NCI-H1092 treated with DMSO at 0.1 percent for 48 hours (cell line): ENCODE measurements around the gene CCDC88B.
A peak's percentile ranks its signal among the peaks of the same experiment; 100 is the strongest.
"Not testable (repeated sequence)": the region's sequence is repeated elsewhere in the genome, so short reads cannot be mapped to it uniquely, and the experiment has no call there.

ENCODE experiments used
- DNase-seq: peaks from one replicate; lab custom pipeline; 2025; lab: John Stamatoyannopoulos, UW

The CCDC88B gene

DNA sequence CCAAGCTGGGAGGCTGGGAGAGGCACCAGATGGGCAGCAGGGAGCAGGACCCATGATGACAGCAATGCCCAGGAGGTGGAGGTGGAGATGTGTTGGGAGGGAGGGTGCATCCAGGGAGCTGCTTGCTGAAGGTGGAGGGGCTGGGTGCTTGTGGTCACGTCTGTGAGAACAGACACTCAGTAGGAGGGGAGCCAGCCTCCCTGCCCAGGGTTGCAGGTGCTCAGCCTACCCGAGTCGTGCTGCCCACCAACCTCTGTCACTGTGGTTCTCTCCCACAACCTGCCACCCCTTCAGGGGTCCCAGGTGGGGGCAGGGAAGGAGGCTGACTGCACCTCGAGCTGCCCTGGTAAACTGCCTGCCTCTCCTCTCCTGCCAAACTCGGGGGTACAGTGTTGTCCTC is 16.6 kb upstream of the CCDC88B start:
- no peak for DNase-seq

DNA sequence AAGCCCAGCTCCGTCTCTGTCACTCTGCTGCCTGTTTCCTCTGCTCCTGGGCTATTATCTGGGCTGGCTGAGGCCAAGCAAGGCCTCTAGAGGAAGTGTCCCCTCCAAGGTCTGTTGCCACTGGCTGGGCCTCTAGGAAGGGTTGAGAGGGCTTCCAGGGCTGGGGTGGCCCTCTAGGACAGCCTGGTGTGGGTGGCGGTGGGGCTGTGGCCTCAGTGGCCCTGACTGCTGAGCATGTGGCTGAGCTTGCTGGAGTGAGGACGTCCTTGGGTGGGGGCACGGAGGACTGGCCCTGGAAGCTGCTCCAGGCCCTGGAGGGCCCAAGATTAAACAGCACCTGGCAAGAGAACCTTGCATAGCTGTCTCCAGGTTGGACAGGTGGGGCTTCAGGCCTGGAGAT is 16.0 kb upstream of the CCDC88B start:
- DNase-seq = not testable (repeated sequence)

DNA sequence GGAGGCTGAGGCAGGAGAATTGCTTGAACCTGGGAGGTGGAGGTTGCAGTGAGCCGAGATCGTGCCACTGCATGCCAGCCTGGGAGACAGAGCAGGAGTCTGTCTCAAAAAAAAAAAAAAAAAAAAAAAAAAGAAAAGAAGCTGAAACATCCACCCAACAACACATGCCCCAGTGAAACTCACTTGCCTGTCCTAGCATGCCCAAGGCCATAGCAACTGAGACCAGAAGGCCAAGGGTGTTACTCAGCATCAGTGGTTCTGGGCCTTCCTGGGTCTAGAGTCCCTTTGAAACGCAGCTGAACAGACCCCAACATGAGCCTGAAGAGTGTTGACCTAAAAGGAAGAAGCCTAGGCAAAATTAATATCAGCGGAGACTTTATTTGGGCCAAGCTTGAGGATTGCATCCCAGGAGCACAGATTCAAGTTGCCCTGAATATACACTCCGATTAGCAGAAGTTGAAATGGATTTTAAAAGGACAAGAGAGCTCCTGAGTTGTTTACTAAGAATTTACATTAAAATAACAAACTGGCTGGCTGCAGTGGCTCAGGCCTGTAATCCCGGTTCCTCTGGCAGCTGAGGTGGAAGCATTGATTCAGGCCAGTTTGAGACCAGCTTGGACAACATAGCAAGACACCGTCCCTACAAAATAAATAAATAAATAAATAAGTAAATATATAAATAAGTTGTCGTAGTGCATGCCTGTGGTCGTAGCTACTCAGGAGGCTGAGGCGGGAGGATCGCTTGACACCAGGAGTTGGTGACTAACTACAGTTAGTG is 15.1 kb upstream of the CCDC88B start:
- DNase-seq = no peak

DNA sequence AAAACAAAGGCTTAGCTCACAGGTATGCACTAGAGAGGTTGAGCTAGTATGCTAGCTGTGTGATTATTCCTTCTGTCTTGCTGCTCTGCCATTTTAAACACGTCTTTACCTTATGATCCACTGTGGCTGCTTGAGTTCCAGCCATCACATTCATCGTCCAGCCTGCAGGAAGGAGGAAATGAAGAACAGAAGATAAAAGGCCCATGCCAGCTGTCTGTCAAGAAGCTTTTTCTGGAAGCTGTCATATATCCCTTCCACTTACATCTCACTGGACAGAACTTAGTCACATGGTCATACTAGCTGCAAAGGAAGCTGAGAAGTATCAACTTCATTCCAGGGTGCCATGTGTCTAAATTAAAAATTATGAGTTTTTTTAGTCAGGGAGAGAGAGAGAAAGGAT is 12.6 kb upstream of the CCDC88B start:
- no peak for DNase-seq

DNA sequence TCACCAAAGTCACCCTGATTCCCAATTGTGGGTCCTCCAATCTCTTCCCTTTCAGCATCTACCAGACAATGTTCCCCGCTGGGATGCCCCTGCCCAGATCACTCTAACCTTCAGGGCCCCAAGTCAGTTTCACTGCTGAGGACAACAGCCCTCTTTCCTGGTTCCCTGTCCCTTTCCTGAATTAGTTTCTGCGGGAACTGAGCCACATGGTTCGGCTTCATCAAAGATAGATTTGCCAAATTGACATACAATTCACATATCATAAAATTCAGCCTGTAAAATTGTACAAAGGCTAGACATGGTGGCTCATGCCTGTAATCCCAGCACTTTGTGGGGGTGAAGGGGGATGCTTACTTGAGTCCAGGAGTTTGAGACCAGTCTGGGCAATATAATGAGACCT is 12.0 kb upstream of the CCDC88B start:
- no peak for DNase-seq

DNA sequence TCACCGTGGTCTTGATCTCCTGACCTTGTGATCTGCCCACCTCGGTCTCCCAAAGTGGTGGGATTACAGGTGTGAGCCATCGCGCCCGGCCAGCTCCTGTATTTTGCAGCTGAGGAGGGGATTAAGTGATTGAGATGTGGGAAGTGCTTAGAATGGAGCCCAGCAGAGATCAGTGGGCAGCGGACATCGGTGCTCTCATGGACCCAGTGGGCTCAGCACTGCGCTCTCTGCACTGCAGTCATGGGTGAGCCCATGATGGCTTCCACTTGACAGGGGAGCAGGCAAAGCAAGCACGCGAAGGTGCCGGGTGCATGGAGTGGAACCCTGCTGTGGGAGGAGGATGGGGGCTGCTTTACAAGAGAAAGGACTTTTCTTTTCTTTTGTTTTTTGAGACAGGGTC is 9.1 kb upstream of the CCDC88B start:
- DNase-seq = no peak

DNA sequence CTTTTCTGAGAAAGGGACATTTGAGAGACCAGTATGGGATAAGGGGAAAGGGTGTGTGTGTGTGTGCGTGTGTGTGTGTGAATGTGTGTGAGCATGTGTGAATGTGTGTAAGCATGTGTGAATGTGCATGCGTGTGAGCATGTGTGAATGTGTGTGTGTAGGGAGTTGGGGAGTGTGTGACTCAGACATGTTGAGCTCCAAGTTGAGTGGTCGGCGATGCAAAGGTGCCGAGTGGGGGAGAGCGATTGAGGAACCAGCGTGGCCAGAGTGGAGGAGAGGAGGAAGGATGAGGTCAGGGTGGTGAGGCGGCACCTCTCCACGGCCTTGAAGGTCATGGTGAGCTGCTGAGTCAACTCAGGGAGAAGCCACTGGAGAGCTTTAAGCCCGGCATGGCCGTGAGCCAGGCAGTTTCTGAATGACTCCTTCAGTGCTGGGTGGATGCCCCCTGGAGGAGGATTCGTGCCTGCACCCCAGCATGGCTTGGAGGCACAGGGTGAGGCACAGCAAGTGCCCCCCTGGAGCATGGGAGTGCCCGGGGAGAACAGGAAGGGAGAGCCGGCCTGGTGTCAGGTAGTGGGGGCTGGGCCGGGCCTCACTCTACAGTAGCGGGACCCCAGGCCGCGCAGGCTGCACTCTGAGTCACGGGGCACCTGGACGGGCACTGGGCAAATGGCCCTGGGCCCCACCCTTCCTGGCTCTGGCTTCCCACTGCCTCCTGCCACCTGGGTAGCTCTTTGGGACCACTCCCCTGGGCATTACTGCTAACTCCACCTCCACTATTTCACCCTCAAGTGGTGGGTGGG is 8.2 kb upstream of the CCDC88B start:
- peak; percentile 56 for DNase-seq

DNA sequence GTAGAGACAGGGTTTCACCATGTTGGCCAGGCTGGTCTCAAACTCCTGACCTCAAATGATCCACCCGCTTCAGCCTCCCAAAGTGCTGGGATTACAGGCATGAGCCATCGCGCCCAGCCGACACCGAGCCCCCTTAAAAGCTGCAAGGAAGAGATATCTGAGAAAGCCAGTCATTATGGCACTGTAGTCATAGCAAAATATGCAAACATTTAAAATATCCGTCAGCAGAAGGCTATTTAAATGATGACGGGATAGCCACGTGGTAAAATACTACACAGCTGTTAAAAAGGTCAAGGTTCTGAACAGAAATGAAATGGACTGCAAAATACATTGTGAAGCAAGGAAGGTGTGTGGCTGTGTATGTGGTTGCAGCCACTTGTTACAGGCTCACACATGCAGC is 6.4 kb upstream of the CCDC88B start:
- DNase-seq = no peak

DNA sequence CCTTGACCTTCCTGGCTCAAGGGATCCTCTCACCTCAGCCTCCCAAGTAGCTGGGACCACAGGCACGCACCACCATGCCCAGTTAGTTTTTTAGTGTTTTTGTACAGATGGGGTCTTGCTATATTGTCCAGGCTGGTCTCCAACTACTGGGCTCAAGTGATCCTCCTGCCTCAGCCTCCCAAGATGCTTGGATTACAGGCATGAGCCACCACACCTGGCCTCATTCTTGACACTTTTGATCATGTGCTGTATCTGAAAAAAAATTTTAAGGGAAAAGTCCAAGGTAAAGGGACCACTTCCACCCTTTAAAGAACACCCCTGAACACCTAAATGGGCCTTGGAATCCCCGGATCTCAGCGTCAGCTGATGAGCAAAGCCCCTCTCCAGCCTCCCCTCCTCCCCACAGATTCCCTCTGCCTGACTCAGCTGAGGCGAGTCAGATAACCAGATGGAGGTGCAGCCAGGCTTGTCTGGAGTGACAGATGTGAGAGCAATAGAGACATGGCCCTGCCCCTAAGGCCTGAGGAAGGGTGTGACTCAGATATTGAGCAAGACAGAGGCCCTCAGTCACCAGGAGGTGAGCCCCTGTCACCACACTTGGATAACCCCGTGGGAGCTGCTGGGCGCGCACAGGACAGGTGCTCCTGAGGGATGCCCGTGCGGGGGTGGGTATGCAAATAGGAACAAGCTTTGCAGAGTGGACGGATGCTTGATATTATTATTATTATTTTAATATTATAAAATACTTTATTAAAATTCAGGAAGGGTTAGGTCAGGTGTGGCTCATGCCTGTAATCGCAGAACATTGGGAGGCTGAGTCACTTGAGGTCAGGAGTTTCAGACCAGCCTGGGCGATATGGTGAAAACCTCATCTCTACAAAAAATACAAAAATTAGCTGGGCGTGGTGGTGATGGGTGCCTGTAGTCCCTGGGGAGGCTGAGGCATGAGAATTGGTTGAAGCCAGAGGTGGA is 5.0 kb upstream of the CCDC88B start:
- DNase-seq = peak; percentile 23

DNA sequence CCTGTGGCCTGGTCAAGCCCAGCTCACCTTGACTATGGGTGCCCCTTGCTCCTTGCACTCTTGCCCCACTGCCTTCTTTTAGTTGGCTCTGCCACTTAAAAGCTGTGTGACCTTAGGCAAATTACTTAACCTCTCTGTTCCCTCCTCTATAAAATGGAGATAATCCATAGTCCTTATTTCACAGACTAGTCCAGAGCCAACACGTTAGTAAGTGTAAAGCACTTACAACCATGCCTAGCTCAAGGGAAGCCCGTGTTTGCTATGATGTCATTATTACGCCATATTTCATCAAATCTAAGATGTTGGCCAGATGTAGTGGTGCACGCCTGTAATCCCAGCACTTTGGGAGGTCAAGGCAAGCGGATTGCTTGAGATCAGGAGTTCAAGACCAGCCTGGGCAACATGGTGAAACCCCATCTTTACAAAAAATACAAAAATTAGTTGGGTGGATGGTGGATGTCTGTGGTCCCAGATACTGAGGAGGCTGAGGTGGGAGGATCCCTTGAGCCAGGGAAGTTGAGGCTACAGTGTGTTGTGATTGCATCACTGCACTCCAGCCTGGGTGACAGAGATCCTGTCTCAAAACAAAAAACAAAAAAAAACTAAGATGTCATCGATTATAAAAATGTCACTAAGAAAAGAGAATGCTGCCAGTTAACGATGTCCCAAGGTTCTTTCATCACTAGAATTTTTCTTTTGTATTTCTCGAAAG is 2.3 kb upstream of the CCDC88B start:
- DNase-seq = no peak

DNA sequence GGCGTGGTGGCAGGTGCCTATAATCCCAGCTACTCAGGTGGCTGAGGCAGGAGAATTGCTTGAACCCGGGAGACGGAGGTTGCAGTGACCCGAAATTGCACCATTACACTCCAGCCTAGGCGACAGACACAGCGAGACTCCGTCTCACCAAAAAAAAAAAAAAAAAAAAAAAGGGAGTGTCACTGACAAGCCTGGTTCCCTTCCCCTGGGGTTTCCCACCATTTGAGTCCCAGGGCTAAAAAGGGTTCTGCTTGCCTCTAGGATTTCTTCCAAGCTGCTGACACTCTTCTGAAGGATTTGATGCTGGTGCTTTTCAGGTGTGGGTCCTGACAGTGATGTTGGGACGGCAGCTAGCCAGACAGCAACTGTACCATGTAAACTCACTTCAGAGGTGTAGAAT is 1.3 kb upstream of the CCDC88B start:
- no peak for DNase-seq

DNA sequence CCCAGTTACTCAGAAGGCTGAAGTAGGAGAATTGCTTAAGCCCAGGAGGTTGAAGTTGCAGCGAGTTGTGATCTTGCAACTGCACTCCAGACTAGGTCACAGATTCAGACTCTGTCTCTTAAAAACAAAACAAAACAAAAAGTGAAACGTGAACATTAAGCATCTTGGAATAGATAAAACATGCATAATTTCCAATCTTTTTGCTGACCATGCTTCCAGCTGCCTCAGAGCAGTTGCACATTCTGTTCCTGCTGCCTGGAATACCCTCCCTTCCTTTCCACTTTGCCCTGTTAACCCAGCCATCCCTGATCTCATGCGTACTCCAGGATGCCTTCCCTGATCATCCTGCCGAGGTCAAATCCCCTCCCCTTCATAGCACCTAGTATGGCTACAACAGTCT is 718 bp upstream of the CCDC88B start:
- DNase-seq = no peak

DNA sequence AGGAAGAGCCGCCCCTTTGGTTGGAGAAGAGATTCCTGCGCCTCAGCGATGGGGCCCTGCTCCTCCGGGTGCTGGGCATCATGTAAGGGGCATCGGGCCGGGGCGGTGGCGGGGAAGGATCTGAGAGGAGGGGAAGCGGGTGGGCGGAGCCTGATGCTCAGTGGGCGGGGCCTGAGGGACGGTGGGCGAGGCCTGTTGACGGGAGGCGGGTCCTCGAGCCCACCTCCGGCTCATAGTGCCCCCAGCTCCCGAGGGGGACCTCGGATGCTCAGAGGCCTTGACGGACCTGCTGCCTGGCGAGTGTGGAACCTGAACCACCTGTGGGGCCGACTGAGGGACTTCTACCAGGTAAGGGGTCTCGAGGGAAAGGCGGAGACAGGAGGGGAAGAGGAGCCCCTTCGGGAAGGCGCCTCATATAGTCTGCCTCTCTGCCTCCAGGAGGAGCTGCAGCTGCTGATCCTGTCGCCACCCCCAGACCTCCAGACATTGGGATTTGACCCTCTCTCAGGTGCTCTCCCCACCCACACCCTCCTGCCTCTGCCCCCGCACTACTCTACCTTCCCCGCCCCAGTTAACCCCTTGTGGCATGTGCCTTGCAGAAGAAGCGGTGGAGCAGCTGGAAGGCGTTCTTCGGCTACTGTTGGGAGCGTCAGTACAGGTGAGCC is 799 bp downstream of the CCDC88B start:
- no peak for DNase-seq

DNA sequence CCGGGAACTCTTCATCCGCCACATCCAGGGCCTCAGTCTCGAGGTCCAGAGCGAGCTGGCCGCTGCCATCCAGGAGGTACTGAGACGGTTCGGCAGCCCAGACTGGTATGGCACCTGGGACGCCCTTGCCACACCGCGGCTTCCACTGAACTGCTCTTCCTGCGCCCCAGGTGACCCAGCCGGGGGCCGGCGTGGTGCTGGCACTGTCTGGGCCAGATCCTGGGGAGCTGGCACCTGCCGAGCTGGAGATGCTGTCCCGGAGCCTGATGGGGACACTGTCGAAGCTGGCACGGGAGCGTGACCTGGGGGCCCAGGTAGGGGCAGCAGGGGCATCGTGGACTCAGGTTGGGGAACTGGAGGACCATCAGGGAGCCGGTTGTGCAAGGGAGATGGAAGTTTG is 1.4 kb downstream of the CCDC88B start:
- DNase-seq = no peak

DNA sequence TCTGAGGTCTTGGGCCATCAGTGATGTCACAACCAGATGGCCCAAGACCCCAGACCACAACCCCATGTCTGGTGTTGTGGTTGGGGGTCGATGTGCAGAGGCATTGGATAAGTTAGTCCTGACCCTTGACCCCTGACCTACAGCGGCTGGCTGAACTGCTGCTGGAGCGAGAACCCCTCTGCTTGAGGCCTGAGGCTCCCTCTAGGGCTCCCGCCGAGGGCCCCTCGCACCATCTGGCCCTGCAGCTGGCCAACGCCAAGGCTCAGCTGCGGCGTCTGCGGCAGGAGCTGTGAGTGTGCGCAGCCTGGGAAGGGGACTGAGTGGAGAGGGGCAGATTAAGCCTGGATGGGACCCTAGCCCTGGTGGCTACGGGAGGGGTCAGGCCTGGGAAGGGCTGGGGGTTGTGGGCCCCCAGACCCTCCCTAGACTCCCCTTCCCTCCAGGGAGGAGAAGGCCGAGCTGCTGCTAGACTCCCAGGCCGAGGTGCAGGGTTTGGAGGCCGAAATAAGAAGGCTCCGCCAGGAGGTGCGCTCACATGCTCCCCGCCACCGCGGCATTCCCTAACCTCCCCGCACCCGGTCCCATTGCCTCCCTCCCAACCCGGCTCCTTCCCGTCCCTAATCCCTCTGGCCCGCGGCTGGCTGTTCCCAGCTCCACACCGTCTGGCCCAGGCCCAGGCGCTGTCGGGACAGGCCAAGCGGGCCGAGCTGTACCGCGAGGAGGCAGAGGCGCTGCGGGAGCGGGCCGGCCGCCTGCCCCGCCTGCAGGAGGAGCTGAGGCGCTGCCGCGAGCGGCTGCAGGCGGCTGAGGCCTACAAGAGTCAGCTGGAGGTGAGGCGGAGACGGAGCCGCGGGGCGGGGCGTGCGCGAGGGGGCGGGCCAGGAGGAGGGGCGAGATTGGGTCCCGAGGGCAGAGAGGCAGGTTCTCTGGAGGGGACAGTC is 2.1 kb downstream of the CCDC88B start:
- peak; percentile 35 for DNase-seq

DNA sequence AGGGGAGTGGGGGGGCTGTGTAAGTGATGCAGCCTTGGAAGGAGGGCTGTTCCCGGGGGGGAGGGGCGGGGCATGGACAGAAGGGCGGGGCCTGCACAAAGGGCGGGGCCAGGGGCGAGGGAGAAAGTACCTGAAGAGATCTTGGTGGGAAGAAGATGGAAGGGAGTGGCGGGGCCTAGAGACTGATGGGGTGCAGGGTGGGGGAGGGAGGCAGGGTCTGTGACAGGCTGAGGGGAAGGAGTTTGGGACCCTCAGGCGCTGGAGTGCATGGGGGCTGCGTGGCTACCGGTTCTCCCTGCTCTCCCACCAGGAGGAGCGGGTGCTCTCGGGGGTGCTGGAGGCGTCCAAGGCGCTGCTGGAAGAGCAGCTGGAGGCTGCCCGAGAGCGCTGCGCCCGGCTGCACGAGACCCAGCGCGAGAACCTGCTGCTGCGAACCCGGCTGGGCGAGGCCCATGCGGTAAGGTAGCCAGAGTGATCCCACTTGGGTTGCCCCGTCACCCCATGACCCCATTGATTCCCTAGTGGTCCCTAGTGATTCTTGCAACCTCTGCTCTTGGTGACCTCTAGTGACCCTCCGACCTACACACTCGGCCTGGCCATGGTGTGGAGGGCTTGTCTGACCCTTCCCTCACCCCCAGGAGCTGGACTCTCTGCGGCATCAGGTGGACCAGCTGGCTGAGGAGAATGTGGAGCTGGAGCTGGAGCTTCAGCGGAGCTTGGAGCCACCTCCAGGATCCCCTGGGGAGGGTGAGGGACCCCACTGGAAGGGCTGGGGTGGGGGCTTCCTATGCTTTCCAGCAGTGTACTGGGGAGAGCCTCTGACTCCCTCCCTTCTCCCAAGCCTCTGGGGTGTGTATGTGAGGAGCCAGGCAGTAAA is 3.1 kb downstream of the CCDC88B start:
- DNase-seq = no peak

DNA sequence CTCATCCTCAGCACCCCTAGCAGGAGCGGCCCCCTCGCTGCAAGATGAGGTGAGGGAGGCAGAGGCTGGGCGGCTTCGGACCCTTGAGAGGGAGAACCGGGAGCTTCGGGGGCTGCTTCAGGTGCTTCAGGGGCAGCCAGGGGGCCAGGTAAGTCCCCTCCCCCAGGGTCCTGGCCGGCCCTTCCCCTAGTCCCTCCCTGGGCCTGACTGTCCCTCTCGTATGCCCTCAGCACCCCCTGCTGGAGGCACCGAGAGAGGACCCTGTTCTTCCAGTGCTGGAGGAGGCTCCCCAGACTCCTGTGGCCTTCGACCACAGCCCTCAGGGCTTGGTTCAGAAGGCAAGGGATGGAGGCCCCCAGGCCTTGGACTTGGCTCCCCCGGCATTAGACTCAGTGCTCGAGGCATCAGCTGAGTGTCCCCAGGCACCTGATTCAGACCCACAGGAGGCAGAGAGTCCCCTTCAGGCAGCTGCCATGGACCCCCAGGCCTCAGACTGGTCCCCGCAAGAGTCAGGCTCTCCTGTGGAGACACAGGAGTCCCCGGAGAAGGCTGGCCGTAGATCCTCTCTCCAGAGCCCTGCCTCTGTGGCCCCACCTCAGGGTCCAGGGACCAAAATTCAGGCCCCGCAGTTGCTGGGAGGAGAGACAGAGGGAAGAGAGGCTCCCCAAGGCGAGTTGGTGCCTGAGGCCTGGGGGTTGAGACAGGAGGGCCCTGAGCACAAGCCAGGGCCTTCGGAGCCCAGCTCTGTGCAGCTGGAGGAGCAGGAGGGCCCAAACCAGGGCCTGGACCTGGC is 4.0 kb downstream of the CCDC88B start:
- no peak for DNase-seq

DNA sequence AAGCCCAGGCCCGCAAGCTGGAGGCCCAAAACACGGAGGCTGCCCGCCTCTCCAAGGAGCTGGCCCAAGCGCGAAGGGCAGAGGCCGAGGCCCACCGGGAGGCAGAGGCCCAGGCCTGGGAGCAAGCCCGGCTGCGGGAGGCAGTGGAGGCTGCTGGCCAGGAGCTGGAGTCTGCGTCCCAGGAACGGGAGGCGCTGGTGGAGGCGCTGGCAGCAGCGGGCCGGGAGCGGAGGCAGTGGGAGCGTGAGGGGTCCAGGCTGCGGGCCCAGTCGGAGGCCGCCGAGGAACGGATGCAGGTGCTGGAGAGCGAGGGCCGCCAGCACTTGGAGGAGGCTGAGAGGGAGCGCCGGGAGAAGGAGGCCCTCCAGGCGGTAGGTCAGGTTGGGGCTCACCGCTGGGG is 4.8 kb downstream of the CCDC88B start:
- DNase-seq = no peak
